Bone marrow (tissue), 2 donors: ENCODE data around the gene TMEM100.

Source experiments
- DNase-seq, 2 donors: peaks; one replicate each; lab custom pipeline; 2025; lab: John Stamatoyannopoulos, UW

Gene TMEM100

DNA sequence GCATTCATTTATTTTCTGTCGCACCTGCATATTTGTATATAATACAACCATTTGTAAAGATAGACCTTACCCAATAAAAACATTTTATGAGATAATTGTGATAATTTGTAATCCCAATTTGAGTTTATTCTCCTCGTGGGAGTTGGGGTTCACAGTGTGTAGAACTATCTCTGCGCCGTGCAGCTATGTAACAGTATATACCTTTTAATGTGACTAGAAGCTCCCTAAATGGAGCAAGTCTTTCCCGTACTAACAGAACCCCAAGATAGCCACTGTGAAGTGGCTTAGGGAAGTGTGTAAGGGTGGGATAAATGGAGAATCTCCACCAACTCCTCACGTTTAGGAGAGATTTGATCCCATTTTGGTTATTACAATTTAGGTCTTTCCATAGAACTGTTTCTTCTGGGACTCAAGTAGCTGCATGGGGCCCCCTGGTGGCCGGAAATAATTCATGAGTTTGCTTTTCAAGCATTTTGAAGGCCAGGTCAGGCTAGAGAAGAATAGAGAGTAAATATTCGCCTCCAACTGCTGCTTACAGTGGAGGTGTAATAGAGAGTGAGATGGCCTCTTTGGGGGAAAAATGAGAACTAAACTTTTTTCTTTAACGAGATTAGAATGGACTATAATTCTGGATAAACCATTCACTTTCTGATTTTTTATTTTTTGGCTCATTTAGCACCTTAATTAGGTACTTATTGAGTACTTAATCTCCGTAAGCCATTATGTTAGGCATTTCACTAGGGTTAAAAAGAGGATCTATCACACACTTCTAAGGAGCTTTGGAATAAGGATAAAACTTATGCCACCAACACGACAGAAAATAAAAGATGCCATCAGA lies 4.5 kb downstream of the TMEM100 start:
- peak; percentile 13 to 50 for DNase-seq

GRCh38 chr17:55717432-55717831 lies 5.2 kb downstream of the TMEM100 start:
- no peak for DNase-seq

DNA sequence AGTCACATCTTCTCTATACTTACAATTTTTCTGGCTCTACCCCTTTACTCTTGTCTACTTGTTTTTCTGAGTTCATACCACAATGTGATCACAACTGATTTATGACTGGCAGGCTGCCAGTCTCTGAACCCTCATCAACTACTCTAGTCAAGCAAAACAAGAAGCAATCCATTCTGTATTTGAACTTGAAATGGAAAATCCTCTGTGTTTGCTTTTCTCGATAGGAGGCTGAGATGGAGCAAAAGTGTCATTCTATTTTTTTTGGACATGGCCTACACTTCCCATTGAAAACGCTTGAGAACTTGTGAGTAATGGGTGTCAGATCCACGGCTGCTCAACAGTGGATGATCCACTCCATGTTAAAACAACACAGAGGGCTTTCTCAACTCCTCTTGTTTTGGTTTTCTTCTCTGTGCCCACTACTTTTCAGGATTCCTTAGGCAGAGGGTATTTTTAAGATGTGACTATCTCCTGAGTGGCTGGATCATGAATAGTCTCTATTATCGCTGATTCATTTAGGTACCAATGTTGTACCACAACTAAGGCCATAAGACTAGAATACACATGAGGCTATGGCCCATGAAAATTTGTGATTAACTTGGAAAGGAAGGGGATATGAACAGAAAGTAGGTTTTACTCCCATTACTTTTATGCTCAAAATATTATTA lies 11.7 kb downstream of the TMEM100 start:
- DNase-seq = no peak

- DNase-seq = no peak
Measured at GRCh38 chr17:55710410-55710809, 12.3 kb downstream of the TMEM100 start.

- DNase-seq = no peak
Measured at GRCh38 chr17:55709984-55710383, 12.7 kb downstream of the TMEM100 start.

- DNase-seq = no peak
Measured at GRCh38 chr17:55709440-55709839, 13.2 kb downstream of the TMEM100 start.

GRCh38 chr17:55708175-55708974 lies 14.3 kb downstream of the TMEM100 start:
- no peak for DNase-seq

DNA sequence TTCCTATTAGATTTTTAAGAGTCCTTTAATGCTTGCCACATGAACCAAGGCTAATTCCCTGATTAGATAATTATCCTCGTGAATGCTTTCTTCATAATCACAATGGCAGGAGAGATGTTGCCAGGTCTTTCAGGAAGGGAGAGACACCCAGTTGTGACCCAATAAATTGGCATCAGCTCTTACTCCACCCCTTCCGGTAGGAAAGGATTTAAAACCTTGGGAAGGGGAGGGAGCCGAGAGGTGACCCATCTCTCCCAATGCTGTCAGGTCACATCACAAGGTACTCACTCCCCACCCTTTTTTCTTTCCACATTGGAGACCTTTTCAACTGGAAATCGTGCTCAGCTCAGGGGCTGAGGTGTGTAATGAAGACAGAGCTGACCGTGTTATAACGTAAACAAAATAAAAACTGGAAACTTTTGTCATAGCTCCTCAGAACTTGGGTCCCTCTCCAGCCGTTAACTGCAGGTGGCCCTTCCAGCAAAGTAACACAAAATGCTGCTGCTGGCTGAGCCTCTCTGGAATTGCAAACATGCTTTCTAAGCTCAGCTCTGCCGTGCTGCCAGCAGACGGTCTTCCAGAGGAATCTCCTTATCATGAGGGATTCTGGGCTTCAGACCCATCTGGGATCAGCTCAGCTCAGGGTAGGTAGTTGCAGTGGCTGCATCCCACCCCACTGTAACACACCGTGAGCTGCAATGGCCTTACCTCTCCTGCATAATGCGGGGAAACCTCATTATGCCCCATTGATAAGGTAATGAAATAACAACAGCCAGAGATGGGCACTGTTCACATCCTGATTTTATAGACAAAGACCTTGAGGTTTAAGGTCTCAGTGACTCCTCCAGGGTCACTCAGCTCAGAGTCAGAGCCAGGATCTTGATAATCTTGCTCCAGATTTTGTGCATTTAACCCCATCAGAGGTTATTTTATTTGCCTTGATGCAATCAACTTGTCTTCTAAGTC lies 15.6 kb downstream of the TMEM100 start:
- DNase-seq = no peak

- DNase-seq = no peak
Measured at GRCh38 chr17:55705847-55706246, 16.8 kb downstream of the TMEM100 start.

- DNase-seq = no peak
Measured at GRCh38 chr17:55704401-55704800, 18.3 kb downstream of the TMEM100 start.

GRCh38 chr17:55702150-55702549 lies 20.5 kb downstream of the TMEM100 start:
- no peak for DNase-seq

GRCh38 chr17:55699181-55699860 lies 23.3 kb downstream of the TMEM100 start:
- no peak for DNase-seq

DNA sequence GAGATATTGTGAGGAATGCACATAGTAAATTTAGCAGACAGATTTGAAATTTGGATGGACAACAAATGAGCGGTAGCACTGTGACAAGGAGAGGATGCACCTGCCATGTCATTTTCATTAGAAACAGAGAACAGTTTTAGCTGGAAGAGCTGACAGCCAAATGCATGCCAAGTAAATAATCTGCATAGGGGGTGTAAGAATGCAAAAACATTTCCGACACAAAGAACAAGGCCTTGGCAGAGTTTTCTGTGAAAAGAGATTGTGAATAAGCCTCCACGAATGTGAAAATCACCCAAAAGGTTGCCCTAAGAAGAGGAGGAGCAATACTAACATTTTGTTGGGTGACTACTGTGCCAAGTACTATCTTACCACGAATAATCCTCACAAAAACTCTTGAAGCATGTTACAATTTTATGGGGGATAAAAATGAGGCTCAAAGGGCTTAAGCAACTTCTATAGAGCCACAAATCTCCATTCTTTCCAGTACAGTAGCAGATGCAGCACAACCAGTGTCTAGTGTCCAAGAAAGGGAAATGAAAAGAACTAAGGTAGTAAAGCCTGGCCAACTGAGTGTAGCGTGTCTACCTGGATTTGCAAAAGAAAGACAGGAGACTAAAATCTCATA lies 28.3 kb downstream of the TMEM100 start:
- DNase-seq = no peak

DNA sequence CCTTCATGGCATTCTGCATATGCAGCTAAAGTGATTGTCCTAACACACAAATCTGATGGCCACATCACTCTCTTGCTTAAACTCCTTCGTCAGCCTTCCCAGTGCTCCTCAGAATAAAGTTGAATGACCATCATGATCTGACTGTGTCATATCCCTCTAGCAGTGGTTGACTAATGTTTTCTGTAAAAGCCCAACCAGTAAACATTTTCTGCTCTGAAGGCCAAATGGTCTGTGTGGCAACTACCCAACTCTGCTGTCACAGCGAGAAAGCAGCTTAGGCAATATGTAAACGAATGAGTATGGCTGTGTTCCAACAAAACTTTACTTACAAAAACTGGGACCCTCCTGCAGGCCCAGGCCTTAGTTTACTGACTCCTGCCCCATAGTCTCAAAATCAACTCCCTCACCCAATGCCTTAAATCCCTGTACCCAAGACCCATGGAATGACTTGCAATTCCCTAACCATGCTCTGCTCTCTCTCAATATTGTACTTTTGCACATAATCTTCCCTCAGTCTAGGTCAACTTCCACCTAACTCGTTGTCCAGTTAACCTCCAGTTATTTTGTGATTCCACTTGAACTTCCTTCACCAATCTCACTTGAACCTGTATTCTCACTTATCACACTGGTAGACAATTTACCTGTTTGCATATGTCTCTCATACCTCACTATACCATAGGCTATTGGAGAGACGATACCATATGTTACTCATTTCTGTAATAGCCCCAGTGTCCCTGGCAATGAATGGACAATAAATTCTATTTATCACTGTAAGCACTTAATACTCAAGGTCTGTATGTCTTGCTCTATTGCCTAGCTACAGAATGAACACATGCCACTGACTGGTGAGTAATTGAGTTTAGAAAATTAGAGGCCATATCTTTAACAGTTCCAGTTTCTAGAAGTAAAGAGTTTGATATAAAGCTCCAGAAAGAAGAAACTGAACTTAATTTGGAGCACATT lies 29.1 kb downstream of the TMEM100 start:
- DNase-seq = peak in 1 of 2 donors; percentile 5

GRCh38 chr17:55692276-55692675 lies 30.4 kb downstream of the TMEM100 start:
- DNase-seq = no peak

GRCh38 chr17:55691666-55692065 lies 31.0 kb downstream of the TMEM100 start:
- DNase-seq = no peak

- no peak for DNase-seq
Measured at GRCh38 chr17:55690105-55690508, 32.6 kb downstream of the TMEM100 start.

DNA sequence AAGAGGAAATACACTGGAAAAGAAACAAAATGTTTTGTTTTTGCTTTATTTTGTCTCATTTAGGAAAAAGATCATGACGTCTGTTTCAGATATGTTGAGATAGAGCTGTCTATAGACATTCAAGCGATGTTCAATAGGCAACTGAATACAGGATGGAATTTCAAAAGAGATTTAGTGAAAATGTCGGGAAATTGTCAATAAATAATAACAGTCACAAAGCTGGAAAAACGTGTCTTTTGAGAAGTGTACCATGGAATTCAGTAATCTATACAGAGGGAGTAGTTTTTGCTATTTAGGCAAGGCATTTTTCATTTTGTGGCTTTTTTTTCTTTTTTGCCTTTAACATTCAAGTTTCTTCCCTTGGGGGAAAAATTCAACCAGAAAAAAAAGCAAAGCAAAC lies 33.0 kb downstream of the TMEM100 start:
- DNase-seq = no peak

DNA sequence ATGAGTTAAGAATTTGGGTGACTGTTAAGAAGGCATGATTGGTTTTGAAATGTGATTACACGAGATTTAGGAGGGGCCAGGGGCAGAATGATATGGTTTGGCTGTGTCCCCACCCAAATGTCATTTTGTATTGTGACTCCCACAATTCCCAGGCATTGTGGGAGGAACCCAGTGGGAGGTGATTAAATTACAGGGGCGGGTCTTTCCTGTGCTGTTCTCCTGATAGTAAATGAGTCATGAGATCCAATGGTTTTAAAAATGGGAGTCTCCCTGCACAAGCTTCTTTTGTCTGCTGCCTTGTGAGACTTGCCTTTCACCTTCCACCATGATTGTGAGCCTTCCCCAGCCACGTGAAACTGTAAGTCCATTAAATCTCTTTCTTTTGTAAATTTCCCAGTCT lies 34.6 kb downstream of the TMEM100 start:
- DNase-seq = no peak
